ENCODE results near the gene LTF. TPM values are rescaled to one million over a fixed set of nuclear protein-coding genes. Genes with fewer than 3 reads are reported as not detected.
A peak's percentile ranks its signal among the peaks of the same experiment; 100 is the strongest.

LTF gene
- total RNA-seq, 1 donor from 2014 or later = 3.7 TPM

DNA sequence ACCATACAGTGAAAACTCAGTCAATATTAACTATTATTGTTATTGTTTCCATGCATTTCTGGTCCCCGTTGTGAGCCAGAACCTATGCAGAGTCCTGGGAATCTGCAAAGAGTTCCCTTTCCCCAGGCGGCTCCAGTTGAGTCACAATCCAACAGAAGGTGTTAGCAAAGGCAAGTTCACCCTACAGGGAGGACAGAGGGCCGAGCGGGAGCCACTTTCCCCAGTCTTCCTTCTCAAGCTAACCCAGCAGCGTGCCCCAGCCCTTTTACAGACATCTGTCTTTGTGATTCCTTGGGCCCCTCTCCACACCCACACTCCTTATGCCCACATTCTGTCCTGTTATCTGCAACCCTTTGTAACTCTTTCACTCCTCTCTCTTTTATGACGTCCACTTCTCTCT lies 13.1 kb upstream of the LTF start:
- DNase-seq (no peak), ATAC-seq (no peak)
- intact Hi-C loops (cut with micrococcal nuclease) = no loop called here

DNA sequence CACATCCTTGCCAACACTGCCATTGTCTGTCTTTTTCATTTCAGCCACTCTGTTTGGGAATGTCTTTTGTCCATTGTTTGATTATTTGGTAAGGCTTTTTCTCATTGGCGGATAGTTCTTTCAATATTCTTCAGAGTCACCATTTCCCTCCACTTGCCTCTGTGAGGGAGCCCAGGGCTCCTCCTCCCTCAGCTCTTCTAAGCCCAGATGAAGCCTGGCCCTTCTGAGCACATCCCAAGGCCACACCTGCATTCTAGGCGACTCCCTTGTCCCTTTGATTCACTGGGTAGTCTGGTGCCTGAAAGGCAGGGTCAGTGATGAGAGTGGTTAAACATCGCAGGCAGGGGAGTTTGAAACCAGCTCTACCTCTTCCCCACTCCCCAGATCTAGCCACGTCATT lies 12.4 kb upstream of the LTF start:
- DNase-seq (no peak), ATAC-seq (no peak)
- intact Hi-C loops (cut with micrococcal nuclease) = no loop called here

DNA sequence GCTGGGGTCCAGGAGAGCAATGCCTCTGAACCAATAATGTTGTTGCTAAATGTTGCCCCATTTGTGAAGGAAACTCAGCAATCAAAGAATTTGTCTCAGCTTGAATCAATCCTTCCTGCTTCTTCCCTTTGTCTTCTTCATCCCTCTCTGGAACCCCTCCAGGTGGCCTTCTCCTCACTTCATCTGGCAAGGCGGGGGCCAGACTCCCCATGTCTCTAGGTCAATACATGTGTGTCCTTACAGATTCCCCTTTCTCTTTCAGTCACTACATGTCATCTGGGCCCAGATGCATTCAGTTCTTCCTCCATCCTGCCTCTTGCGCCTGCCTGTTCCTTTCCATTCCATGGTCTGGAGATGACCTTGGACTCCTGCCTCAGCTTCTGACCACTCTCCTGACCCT lies 8.0 kb upstream of the LTF start:
- intact Hi-C loops (cut with micrococcal nuclease) = no loop called here
- no peak for ATAC-seq
- DNase-seq = no peak

DNA sequence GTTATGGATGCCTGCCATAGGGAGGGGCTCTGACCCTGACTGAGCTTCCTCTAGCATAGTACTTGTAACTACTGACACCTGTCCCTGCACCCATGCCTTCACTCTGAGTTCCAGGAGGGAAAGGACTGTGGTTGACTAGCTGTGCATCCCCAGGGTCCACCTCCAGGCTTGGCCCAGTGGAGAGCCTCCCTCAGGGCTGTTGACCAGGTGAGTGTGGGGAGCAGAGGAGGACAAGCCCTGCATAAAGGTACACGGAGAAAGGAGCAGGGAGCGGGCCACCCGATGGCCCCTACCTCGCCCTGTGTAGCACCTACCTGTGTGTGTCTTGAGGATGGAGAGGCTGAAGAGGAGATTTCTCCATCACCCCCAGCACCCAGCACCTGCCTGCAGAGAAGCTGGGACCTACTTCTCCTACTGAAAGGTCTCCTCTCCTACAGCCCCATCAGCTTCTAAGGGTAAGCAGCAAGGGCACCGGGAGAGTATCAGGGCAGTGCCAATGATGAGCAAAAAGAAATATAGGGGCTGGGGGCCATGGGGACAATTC lies 6.7 kb upstream of the LTF start:
- no peak for ATAC-seq
- DNase-seq = no peak
- intact Hi-C loops (cut with micrococcal nuclease) = no loop called here

DNA sequence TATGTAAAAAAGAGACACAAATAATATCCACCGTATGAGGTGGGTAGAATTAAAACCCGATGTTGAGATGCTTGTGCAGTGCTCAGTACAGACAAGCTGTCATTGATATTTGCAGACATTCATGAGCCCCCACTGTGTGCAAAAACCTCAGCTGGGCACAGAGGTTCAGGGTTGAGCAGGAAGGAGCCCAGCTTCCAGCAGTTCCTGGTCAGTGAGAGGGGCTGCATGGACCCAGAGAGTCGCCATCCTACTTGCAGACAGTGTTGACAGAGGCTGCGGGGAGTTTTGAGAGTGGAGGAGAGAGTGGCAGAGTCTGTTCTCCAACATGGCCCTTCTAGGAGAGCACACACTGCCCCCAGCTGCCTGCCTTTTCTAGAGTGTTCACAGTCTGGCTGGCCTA lies 6.1 kb upstream of the LTF start:
- ATAC-seq = no peak
- no peak for DNase-seq
- intact Hi-C loops (cut with micrococcal nuclease) = no loop called here

DNA sequence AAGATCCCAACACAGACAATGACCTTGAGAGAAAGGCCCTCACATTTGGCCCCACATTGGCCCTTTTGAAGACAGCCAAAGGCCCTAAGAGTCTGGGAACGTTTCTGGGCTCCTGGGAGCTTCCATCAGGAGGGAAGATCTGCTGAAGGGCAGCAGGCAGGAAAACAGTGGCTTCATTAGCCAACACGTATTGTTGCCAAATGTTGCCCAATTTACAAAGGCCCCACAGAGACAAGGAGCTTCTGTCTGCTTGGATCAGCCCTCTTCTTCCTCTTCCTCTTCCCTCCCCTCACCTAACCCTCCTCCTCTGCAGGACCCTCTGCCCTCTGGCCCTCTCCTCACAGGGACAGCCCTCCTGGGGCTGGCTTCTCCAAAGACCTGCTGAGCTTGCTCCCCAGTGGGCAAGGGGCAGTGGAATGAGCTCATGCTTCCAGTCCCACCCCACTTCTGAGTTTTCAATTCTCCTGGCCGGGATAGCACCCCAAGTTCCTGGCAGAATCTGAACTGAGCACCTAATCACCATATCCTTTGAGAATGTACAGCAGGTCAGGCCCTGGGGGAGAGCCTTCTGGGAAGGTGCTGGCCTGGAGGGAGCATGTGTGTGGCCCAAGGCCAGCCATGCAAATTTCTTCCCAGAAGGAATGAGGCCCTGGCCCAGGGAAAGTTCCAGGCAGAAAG lies 5.1 kb upstream of the LTF start:
- ATAC-seq (peak; percentile 4), DNase-seq (no peak)
- intact Hi-C loops (cut with micrococcal nuclease) = no loop called here

DNA sequence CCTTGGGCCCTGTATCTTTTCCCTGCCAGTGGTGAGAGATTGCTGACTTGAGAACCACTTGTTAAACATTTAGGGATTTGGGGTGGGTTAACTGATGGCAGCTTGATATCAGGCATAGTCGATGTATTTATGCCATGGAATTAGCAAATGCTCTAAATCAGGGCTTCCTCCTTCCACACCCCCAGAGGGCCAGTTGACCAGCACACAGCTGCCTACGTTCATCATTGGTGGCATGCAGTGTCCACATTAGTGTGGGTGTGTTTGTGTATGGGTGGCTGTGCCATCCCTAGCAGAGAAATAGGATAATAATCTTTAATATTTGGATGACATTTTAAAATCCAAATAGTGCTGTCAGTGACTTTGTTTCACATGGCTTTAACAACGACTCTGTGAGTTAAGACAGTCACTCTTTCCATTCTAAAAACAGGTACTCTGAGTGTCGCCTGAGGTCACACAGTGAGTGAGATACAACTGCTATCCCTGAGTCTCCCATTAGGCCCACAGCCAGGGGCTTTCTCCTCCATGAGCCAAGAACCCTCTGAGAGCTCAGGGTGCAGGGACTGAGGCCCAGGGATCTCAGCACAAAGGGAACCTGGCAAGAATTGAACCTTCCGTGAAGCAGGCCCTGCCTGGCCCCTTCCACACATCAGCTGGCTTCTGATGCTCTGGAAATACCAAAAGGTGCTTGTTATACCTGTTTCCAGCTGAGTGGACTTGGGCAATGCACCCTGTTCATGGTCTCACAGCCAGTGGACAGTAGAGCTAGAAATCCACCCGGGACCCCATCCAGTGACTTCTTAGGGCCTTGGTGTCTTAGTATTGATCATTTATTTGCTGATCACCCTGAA lies 4.3 kb upstream of the LTF start:
- ATAC-seq (peak; percentile 91), DNase-seq (peak; percentile 68)
- intact Hi-C loops (cut with micrococcal nuclease) = no loop called here

DNA sequence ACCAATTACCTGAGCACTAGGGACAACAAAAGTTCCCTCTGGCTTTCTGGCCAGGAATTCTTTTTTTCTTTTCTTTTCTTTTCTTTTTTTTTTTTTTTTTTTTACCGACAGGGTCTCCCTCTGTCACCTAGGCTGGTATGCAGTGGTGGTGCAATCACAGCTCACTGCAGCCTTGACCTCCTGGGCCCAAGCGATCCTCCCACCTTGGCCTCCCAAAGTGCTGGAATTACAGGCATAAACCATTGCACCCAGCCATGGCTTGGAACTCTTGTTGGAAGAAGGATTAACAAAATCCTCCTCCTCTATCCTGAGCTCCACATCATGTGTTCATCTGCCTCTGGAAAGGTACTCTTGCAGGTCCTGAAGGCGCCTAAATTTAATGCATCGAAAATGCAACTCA lies 2.9 kb upstream of the LTF start:
- ATAC-seq = no peak
- intact Hi-C loops (cut with micrococcal nuclease) = no loop called here
- DNase-seq = no peak

DNA sequence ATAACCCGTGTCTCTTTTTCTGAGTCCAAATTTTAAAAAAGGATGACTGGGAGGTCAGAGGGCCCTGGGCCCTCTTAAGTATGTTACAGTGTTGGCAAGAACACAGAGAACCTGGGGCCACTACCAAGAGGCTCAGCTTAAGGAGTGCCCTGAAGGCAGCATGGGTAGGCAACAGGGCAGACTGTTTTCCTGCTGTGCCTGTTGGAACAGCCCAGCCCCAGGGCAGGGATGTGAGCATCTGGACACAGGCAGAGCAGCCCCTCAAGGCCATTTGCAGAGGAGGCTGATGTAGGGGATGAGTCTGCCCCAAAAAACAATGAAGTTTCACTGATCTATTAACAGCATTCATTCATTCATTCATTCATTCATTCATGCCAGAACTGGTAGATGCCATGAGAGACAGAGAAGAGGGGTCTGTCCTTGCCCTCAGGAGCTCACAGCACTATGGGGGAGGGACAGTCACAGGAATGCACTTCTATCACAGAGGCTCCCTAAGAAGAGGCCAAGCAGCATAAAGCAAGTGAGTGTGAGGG lies 2.2 kb upstream of the LTF start:
- ATAC-seq = no peak
- intact Hi-C loops (cut with micrococcal nuclease) = no loop called here

DNA sequence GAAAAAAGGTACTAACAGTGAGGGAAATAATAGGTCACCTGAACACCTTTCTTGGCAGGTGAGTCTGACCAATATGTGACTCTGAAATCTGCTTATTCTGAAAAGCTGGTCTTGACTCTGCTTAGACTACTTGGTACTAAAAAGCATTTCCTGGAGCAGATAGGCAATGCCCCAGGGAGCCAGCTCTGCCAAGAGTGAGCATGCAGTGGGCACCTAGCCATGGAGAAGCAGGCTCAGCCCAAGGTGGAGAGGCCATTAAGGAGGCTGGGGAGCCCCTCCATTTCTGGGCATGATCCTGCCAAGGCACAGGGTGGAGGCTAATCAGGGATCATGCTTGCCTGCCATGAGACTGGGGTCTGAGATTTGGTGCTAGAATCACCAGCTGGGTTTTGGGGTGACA lies 1.6 kb upstream of the LTF start:
- intact Hi-C loops (cut with micrococcal nuclease) = no loop called here
- no peak for ATAC-seq
- peak; percentile 54 for DNase-seq

More for the DNA sequence above, 2.2 kb upstream of the LTF start:
- no peak for DNase-seq

DNA sequence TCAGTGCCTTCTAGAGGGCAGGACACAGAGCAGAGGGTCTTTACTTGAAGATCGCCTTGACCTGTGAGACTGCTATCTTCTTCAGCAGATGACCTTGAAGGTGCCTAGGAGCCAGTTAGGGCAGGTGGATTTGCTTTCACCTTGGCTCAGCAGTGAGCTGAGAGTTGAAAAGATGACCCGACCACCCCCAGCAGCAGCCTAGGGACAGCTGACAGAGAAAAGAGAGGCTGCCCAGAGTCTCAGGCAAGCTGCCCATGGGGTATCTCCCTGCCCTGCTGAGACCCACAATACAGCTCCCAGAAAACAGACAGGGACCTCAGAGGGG lies 453 bp upstream of the LTF start:
- DNase-seq = no peak
- intact Hi-C loops (cut with micrococcal nuclease) = no loop called here
- no peak for ATAC-seq

DNA sequence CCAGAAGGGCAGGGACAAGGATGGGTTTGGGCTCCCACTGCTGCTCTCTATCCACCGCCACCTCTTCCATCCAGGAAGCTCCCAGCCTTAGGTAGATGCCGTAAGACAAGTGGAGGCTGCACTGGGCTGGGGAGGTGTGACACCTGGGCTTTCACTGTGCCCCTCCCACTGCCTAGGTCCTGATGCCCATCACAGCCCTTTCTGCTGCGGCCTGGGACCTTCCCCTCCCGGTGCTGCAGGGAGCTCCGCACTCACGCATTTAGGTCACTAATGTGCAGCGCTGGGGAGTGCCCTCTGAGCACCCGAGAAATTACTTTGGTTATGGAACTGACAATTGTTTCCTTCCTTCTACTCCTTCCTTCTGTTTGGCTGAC lies 850 bp downstream of the LTF start:
- intact Hi-C loops (cut with micrococcal nuclease) = no loop called here
- no peak for DNase-seq
- ATAC-seq = no peak

DNA sequence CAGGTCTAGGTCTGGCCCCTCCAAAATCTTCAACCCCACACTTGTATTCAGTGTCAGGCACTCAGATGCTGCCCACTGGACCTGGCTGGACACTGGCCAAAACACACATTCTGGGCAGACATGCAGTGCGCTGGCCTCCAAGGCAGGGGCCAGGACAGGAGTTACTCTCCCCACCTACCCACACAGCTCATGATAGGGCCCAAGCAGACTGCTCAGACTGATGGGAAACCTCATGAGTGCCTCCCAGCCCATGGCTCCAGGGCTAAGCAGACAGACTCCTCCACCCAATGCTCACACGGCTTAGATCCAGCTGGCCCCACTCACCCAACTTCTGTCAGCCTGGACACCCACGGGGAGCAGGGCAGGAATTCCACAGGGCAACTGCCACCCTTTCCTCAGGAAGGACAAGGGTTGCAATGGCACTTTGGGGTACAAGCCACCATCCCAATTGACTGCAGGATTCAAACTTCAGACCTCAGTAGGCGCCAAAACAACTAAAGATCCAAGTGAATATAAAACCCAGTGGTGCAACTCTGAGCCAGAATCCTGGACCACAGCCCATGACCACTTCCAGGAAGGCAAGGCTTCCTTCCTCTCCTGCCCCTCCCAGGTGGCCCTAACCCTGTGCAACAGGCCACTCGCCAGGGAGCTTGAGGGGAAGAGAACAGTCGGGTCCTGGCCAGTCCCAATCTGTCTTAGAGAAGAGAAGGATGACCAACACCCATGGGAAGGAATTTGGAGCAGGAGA lies 1.4 kb downstream of the LTF start:
- intact Hi-C loops (cut with micrococcal nuclease) = no loop called here
- DNase-seq (peak; percentile 48), ATAC-seq (peak; percentile 56)

DNA sequence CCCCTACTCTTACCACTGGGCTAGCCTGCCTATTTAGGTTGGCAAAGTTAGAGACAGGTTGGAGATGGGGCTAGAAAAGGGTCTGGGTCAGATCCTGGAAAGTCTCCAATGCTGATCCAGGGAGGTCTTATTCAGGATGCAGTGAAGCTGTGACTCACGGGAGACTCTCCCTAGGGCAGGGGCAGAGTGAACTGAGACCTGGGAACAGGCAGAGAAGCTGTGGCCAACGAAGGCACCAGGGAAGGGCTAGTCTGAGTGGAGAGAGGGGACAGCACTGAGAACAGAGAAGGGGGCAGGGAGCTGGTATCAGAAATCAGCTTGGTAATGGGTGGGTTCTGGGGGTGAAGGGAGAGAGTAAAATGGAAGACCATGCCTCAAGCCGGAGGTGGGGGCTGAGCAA lies 2.2 kb downstream of the LTF start:
- intact Hi-C loops (cut with micrococcal nuclease) = no loop called here
- no peak for DNase-seq
- peak; percentile 7 for ATAC-seq

DNA sequence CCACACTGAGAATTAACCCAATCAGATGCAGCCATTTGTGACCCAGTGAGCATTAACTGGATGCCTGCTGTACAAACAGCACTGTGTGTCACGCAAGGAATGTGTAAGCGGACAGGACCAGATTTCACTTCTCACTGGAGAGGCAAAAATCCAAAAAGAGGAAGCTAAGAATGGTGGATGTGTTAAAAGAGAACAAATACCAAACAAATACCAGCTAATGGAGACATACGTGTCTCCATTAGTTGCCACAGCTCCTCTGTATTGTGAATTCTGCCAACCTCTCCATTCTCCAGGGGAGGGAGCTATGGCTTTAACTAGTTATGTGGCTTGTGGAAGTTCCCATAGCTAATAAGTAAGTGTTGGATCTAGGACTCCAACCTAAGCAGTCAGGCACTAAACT lies 2.6 kb downstream of the LTF start:
- ATAC-seq = peak; percentile 16
- intact Hi-C loops (cut with micrococcal nuclease) = no loop called here
- no peak for DNase-seq

DNA sequence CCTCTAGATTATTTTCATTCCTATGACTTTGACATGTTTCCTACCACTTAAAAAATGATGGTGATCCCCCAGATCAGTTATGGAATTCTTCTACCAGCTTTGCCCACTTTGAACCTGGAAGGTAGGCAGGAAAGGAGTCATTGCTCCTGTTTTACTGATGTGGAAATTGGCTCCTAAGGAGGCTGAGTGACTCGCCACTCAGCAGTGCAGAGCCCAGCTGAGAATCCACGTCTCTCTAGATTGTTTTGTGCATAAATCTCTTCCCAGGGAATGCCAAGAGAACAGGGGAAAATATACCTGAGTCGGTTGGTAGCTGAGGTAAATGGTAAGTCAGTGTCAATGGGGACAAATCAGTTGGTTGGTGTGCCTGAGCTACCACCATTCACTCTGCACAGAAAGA lies 4.7 kb downstream of the LTF start:
- DNase-seq (no peak), ATAC-seq (no peak)
- intact Hi-C loops (cut with micrococcal nuclease) = no loop called here

DNA sequence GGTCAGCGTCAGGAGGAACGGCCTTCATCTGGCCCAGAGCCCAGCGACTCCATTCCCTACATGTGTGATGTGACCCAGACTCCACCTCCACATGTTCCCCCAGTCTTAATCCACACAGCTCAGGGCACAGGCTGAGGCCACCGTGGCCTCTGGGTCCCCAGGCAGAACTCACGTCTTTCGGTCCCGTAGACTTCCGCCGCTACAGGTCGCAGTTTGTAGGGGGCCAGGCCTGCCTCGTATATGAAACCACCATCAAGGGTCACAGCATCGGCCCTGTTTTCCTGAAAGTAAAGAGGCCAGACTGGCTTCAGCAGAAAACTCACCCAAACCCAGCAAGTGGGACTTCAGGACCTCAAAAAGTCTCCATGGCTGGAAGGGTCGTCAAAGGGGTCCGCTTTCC lies 8.6 kb downstream of the LTF start:
- ATAC-seq (no peak), DNase-seq (no peak)
- intact Hi-C loops (cut with micrococcal nuclease) = no loop called here

DNA sequence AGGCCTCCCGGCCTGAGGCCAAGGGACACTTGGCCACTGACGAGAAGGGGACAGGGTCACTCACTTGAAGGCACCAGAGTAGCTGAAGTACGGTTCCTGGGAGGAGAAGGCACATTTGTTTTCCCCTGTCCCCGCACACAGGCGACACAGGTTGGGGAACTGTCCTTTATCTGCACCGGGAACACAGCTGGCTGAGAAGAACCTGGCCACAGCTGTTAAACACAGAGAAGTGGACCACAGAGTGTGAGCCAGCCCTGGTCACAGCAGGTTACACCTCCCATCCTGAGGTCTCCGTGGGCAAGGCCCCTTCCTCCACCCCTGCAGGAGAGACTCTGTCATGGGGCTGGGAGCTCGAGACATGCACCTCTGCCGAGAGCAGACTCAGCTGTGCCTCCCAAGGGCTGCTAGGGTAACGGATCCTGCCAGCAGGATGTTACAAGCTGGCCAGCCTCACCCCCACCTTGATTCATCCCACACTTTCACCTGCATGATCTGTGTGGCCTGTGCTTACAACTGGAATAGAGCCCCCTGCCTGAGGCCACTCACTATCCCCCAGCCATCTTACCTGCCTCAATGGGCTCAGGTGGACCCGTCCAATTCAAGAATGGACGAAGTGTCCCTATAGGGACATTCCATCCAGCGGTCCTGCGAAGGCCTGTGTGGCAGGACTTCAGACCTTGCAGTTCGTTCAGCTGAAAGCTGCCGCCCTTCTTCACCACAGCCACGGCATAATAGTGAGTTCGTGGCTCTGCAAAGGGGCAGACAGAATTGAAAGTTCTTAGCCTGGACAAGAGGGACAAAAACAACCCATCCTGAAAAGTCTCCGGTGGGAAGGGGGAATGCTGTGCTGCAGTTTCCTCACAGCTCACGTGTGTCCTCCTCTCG lies 9.2 kb downstream of the LTF start:
- DNase-seq (no peak), ATAC-seq (no peak)
- intact Hi-C loops (cut with micrococcal nuclease) = no loop called here

DNA sequence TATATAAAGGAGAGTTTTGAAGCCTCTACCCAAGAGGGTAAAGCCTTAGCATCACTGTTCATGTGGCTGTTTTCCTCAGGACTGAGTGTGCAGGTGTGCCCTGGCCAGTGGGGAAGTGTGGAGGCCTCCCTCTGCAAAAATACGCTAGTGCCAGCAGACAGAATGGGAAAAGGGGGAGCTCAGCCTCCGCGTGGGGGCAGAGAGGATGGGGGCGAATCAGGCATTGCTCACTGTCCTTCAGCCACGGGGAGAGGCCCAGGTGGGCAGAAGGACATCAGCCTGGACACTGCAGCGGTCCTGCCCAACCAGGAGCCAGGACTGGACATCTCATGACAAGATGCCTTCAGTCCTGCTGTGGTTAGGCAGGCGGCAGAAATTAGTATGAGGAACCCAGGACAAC lies 10.1 kb downstream of the LTF start:
- no peak for DNase-seq
- intact Hi-C loops (cut with micrococcal nuclease) = no loop called here
- ATAC-seq = no peak
